Stomach (tissue), 4 donors: ENCODE measurements around the gene FES.

Experiments used
- POLR2AphosphoS5 ChIP-seq, 3 donors: sonication (generic); formaldehyde crosslinking; IDR thresholded peaks; one replicate each; pipeline ENCODE4 v1.6.1; 2016; ENCODE audit warnings: antibody characterized with exemption in 3 of 3
- TF ChIP-seq, protein P1 (sequence below), 7 experiments: fragments of 450-650 bp in 4 of 7; fragments of 200-600 bp in 3 of 7; sonication (generic) in 3 of 7; IDR thresholded peaks; one replicate each; pipeline ENCODE4 v1.5.1; 2016 to 2019; ENCODE audit warnings: antibody characterized with exemption in 7 of 7, control low read depth in 2 of 7, mild to moderate bottlenecking in 1 of 7

DNA sequence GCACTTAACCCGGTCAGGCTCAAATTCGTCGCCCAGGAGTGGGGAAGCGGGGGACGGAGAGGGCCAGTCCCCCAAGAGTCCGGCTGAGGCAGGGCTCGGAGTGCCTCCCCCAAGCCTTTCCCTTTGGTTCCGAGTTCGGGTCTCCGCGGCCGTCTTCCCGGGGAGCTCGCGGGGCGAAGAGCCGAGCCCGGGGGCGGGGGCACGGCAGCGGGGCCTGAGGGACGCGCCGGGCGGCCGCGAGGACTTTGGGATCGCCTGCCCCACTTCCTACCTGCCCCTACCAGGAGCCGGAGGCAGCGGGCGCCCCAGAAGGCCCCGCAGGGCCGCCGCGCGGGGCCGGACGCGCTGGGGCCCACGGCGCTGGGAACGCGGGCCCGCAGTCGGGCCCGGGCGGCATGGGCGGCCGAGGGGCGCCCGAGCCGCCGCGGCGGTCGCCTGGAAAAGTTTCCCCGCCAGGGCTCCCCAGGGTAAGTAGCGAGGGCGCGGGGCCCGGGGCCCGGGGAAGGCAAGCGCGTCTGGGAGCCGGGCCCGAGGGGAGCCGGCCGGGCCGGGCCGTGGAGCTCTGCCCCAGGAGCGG lies 13.1 kb upstream of the FES start:
- no peak for TF ChIP-seq POLR2AphosphoS5 (IDR thresholded peaks at IDR 0.05)
- TF ChIP-seq, protein P1, sequence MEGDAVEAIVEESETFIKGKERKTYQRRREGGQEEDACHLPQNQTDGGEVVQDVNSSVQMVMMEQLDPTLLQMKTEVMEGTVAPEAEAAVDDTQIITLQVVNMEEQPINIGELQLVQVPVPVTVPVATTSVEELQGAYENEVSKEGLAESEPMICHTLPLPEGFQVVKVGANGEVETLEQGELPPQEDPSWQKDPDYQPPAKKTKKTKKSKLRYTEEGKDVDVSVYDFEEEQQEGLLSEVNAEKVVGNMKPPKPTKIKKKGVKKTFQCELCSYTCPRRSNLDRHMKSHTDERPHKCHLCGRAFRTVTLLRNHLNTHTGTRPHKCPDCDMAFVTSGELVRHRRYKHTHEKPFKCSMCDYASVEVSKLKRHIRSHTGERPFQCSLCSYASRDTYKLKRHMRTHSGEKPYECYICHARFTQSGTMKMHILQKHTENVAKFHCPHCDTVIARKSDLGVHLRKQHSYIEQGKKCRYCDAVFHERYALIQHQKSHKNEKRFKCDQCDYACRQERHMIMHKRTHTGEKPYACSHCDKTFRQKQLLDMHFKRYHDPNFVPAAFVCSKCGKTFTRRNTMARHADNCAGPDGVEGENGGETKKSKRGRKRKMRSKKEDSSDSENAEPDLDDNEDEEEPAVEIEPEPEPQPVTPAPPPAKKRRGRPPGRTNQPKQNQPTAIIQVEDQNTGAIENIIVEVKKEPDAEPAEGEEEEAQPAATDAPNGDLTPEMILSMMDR (IDR thresholded peaks at IDR 0.05), result no peak
